ENCODE results near the gene ZNF778. TPM values are rescaled to one million over a fixed set of nuclear protein-coding genes. Genes with fewer than 3 reads are reported as not detected.

Gene ZNF778
- total and polyA plus RNA-seq, 2 of the 13 experiments (the other 11 are each of a cell fraction or from before 2014, with no cell fraction given) = 3.8 to 7.2 TPM

DNA sequence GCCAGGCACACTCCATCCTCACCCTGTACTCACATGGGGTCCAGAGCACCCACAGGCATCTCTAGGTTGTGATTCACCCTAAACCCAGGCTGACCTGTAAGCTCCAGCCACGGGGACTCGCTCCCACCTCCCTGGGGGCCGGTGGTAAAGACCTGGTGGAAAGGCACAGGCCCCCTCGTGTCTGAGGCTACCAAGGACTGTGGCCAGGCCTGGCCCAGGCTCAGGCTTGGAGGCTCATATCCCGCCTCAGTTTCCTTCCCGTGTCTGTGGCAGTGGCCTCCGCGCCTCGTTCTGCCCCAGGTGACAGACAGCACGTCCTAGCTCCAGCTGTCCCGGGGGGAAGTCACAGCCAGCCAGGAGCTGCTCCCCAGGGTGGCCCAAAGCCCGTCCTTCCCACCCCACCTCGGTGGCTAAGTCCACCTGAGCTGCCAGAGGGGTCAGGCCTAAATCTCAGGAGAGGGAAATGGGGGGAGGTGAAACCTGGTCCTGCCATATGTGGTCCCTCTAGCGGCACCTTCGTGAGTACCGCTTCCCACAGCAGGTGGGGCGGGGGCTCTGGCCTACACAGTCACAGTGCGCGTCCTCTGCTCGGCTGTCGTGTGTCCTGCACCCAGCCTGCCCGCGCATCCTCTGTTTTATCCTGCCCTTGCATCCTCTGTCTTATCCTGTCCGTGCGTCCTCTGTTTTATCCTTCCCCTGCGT lies 33.4 kb upstream of the ZNF778 start (continued):
- TF ChIP-seq CBX1 (IDR thresholded peaks at IDR 0.05; ENCODE audit: low read depth) = no peak
- TF ChIP-seq ZNF703 (CRISPR knock-in tag; IDR thresholded peaks at IDR 0.05; ENCODE audit: borderline replicate concordance) = no peak
- TF ChIP-seq, protein P1, sequence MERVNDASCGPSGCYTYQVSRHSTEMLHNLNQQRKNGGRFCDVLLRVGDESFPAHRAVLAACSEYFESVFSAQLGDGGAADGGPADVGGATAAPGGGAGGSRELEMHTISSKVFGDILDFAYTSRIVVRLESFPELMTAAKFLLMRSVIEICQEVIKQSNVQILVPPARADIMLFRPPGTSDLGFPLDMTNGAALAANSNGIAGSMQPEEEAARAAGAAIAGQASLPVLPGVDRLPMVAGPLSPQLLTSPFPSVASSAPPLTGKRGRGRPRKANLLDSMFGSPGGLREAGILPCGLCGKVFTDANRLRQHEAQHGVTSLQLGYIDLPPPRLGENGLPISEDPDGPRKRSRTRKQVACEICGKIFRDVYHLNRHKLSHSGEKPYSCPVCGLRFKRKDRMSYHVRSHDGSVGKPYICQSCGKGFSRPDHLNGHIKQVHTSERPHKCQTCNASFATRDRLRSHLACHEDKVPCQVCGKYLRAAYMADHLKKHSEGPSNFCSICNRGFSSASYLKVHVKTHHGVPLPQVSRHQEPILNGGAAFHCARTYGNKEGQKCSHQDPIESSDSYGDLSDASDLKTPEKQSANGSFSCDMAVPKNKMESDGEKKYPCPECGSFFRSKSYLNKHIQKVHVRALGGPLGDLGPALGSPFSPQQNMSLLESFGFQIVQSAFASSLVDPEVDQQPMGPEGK (CRISPR knock-in tag; IDR thresholded peaks at IDR 0.05) = peak; percentile 61; the same call in 1 of the 2 replicates
- 0 out of 2 replicates have a peak, but pooled peaks have one; percentile 17 for TF ChIP-seq PHF8 (CRISPR knock-in tag; IDR thresholded peaks at IDR 0.05)
- no peak for TF ChIP-seq MED1 (CRISPR knock-in tag; IDR thresholded peaks at IDR 0.05)
- 0 out of 2 replicates have a peak, but pooled peaks have one; percentile 1 for TF ChIP-seq ZNF432 (CRISPR knock-in tag; IDR thresholded peaks at IDR 0.05; ENCODE audit: borderline replicate concordance)
- no peak for TF ChIP-seq ISL2 (CRISPR knock-in tag; IDR thresholded peaks at IDR 0.05)
- TF ChIP-seq ZNF543 (CRISPR knock-in tag; IDR thresholded peaks at IDR 0.05) = peak; percentile 11; the same call in 1 of the 2 replicates
- 0 out of 2 replicates have a peak, but pooled peaks have one; percentile 20 for TF ChIP-seq KDM5B (CRISPR knock-in tag; IDR thresholded peaks at IDR 0.05; ENCODE audit: borderline replicate concordance)
- TF ChIP-seq, protein P2, sequence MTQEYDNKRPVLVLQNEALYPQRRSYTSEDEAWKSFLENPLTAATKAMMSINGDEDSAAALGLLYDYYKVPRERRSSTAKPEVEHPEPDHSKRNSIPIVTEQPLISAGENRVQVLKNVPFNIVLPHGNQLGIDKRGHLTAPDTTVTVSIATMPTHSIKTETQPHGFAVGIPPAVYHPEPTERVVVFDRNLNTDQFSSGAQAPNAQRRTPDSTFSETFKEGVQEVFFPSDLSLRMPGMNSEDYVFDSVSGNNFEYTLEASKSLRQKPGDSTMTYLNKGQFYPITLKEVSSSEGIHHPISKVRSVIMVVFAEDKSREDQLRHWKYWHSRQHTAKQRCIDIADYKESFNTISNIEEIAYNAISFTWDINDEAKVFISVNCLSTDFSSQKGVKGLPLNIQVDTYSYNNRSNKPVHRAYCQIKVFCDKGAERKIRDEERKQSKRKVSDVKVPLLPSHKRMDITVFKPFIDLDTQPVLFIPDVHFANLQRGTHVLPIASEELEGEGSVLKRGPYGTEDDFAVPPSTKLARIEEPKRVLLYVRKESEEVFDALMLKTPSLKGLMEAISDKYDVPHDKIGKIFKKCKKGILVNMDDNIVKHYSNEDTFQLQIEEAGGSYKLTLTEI (CRISPR knock-in tag; conservative IDR thresholded peaks at IDR 0.05) = no peak
- TF ChIP-seq ZNF530 (CRISPR knock-in tag; IDR thresholded peaks at IDR 0.05; ENCODE audit: low read depth) = no peak
- TF ChIP-seq KDM2A (CRISPR knock-in tag; IDR thresholded peaks at IDR 0.05; ENCODE audit: borderline replicate concordance, low read depth) = peak; percentile 44; the same call in 1 of the 2 replicates
- TF ChIP-seq, protein P3, sequence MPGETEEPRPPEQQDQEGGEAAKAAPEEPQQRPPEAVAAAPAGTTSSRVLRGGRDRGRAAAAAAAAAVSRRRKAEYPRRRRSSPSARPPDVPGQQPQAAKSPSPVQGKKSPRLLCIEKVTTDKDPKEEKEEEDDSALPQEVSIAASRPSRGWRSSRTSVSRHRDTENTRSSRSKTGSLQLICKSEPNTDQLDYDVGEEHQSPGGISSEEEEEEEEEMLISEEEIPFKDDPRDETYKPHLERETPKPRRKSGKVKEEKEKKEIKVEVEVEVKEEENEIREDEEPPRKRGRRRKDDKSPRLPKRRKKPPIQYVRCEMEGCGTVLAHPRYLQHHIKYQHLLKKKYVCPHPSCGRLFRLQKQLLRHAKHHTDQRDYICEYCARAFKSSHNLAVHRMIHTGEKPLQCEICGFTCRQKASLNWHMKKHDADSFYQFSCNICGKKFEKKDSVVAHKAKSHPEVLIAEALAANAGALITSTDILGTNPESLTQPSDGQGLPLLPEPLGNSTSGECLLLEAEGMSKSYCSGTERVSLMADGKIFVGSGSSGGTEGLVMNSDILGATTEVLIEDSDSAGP (CRISPR knock-in tag; IDR thresholded peaks at IDR 0.05; ENCODE audit: borderline replicate concordance) = 0 out of 2 replicates have a peak, but pooled peaks have one; percentile 16
- TF ChIP-seq THYN1 (CRISPR knock-in tag; IDR thresholded peaks at IDR 0.05; ENCODE audit: borderline replicate concordance, low read depth) = no peak
- TF ChIP-seq MAZ (IDR thresholded peaks at IDR 0.05; ENCODE audit: borderline replicate concordance, low read depth, low read length) = peak; percentile 51; the same call in 1 of the 2 replicates
- TF ChIP-seq MAZ (CRISPR knock-in tag; IDR thresholded peaks at IDR 0.05; ENCODE audit: low read depth) = no peak; the same call in 1 of the 2 replicates

Measured in HepG2 (cell line).